ENCODE results near the gene OPN1MW3. TPM values are rescaled to one million over a fixed set of nuclear protein-coding genes. Genes with fewer than 3 reads are reported as not detected.

The OPN1MW3 gene
- total RNA-seq, 1 experiment from 2014 or later, result not detected

GRCh38 chrX:154317391-154317995 is 60.1 kb downstream of the OPN1MW3 start:
- no peak overlapping the region for H2AFZ ChIP-seq (ENCODE audit: low read length)

More at GRCh38 chrX:154317391-154317995, 60.1 kb downstream of the OPN1MW3 start:
- H3K4me2 ChIP-seq (ENCODE audit: insufficient read depth, insufficient read length, low read length), result no peak overlapping the region
- no peak overlapping the region for H4K91ac ChIP-seq (ENCODE audit: insufficient read length, low read depth, low read length)
- H2BK20ac ChIP-seq (ENCODE audit: low read depth, low read length, poor library complexity, severe bottlenecking), result no peak overlapping the region
- DNase-seq, result peak; percentile 56
- no peaks in the 10 kb centered on the region for H3K23me2 ChIP-seq (ENCODE audit: insufficient read length, low read depth, low read length, poor library complexity, severe bottlenecking)
- H4K8ac ChIP-seq (replicated peaks; ENCODE audit: insufficient read length, low read depth, low read length), result no peak overlapping the region
- TF ChIP-seq, protein P1, sequence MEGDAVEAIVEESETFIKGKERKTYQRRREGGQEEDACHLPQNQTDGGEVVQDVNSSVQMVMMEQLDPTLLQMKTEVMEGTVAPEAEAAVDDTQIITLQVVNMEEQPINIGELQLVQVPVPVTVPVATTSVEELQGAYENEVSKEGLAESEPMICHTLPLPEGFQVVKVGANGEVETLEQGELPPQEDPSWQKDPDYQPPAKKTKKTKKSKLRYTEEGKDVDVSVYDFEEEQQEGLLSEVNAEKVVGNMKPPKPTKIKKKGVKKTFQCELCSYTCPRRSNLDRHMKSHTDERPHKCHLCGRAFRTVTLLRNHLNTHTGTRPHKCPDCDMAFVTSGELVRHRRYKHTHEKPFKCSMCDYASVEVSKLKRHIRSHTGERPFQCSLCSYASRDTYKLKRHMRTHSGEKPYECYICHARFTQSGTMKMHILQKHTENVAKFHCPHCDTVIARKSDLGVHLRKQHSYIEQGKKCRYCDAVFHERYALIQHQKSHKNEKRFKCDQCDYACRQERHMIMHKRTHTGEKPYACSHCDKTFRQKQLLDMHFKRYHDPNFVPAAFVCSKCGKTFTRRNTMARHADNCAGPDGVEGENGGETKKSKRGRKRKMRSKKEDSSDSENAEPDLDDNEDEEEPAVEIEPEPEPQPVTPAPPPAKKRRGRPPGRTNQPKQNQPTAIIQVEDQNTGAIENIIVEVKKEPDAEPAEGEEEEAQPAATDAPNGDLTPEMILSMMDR (conservative IDR thresholded peaks at IDR 0.05), result peak; percentile 57
- no peaks in the 10 kb centered on the region for H3K79me1 ChIP-seq (ENCODE audit: insufficient read depth, low read depth, low read length, poor library complexity, severe bottlenecking)
- H3K79me2 ChIP-seq (ENCODE audit: insufficient read depth, low read length), result no peaks in the 10 kb centered on the region
- no peak overlapping the region for H2BK120ac ChIP-seq (ENCODE audit: low read depth, low read length, poor library complexity, severe bottlenecking)
- no peak overlapping the region for H3K27ac Mint-ChIP-seq
- no peak overlapping the region for H3K27ac ChIP-seq (ENCODE audit: insufficient read length, low read depth, low read length)
- peaks cover 79 to 81% of the 10 kb centered on the region in 2 experiments for H3K9me3 Mint-ChIP-seq
- H3K36me3 Mint-ChIP-seq (ENCODE audit: insufficient read depth in 1 of 3, low read depth in 3 of 3), result peaks cover 0 to 2% (median 0%) of the 10 kb centered on the region in 3 experiments; a peak in 1 of 7 replicates
- no peak overlapping the region for H3K56ac ChIP-seq (ENCODE audit: insufficient read length, low read depth, low read length)
- H3K18ac ChIP-seq (ENCODE audit: insufficient read length, low read depth, low read length), result no peak overlapping the region
- no peak overlapping the region for H3K4ac ChIP-seq (ENCODE audit: low read depth, low read length)
- H4K20me1 ChIP-seq (ENCODE audit: control insufficient read depth, insufficient read depth, insufficient read length), result no peaks in the 10 kb centered on the region
- no peaks in the 10 kb centered on the region for H3K4me1 ChIP-seq (ENCODE audit: insufficient read depth, low read length)
- no peak overlapping the region for H3T11ph ChIP-seq (ENCODE audit: low read length)
- H2BK12ac ChIP-seq (ENCODE audit: insufficient read length, low read depth, low read length), result no peak overlapping the region
- peaks cover 0 to 9% of the 10 kb centered on the region in 2 experiments; a peak in 2 of 4 replicates for H3K4me1 Mint-ChIP-seq
- no peak overlapping the region for H2AK5ac ChIP-seq (ENCODE audit: insufficient read length, low read length)
- H3K4me3 Mint-ChIP-seq, result no peak overlapping the region; a peak in 1 of 5 replicates
- H4K5ac ChIP-seq (ENCODE audit: insufficient read length, low read depth, low read length), result no peak overlapping the region
- H3K9me3 ChIP-seq (ENCODE audit: control insufficient read depth, low read depth, low read length), result peaks cover 33% of the 10 kb centered on the region
- no peak overlapping the region for H2BK5ac ChIP-seq (ENCODE audit: insufficient read length, low read length)
- H3K27me3 Mint-ChIP-seq (ENCODE audit: low read depth), result peaks cover 16% of the 10 kb centered on the region
- no peaks in the 10 kb centered on the region for H3K27me3 ChIP-seq (ENCODE audit: insufficient read depth, low read length)
- no CpG with 5 or more reads among the region's 7 CpGs for WGBS (ENCODE audit: extremely low coverage, insufficient read length, low lambda C conversion rate)
- H3K23ac ChIP-seq (ENCODE audit: insufficient read length, low read depth, low read length), result no peak overlapping the region
- no peak overlapping the region for H3K14ac ChIP-seq (ENCODE audit: insufficient read depth, low read length)
- H3K9ac ChIP-seq (ENCODE audit: extremely low read depth, insufficient read length, low read length), result no peak overlapping the region
- H2BK15ac ChIP-seq (ENCODE audit: low read depth, low read length), result no peak overlapping the region
